Measurements from ENCODE around the gene OMP. TPM values are rescaled to one million over a fixed set of nuclear protein-coding genes. Genes with fewer than 3 reads are reported as not detected.

OMP gene
- total RNA-seq, 1 experiment from 2014 or later: not detected

DNA sequence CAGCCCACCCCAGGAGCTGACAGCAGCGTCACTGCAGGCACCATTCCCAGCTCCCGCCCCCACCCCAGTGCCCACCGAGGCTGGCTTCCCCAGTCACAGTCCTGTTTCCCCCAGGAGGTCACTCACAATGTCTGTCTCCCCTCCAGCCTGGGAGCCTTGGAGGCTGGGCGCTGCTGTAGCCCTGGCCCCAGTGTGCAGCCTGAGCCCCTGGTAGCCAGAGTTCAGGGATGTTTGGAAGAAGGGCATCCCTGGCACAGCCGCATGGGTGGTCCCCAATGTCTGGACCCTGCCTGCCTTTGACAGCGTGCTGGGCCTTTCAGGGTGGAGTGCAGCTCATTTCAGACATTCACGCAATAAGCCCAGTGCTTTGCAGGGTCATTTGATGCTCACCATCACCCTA, 31.6 kb upstream of the OMP start:
- CTCF ChIA-PET: interaction anchor here (1.1 to 1.6 kb wide), 3 partner anchors 20 to 44 kb away, joined by 3 to 6 read pairs (median 3); no protein-coding TSS in a partner anchor
- DNase-seq (ENCODE audit: low spot score): no peak

DNA sequence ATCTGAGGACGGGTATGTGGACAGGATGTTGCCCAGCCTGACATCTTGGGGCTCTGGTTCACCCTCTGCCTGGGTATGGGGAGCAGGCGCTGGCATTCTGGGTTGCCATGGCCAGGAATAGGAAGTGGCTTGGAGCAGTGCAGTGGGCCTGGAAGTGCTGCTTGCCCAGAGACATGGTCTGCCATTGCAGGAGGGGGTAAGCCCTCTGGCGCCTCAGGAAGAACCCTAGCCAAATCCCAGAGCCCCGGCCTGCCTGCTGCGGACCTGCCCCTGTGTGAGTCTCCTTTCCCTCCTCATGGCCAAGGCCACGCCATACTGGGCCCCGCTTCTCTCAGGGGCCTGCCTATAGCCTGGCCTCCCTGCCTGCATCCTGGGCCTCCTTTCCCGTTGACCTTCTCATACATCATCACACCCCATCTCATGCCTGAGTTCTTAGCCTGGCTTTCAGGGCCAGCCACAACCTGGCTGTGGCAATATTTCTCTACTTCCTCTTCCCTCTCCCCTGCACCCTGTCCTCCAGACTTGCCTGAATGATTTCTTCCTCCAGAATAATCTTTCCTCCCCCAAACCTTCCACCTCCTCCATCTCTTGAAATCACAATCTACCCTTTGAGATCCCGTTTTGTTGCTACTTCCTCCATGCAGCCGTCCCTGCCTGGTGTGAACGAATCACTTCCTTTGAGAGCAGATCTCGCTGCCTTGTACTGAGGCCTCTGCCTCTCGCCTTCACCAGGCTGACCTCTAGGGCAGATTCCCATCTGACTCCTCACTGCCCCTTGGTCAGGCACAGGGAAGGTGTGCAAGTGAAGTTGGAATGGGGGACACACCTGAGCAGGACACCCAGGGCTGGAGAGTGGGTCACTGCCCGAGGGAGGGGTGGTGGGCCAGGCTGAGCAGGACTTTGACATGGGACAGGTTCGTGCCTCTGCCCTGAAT, 30.7 kb upstream of the OMP start:
- CTCF ChIA-PET: interaction anchor here (1.1 kb wide), 1 partner anchor 19 kb away, joined by 6 read pairs; no protein-coding TSS in a partner anchor
- H3K4me3 Mint-ChIP-seq: no peak overlapping the region
- POLR2A ChIA-PET: no interaction called here

More for the DNA sequence above, 31.6 kb upstream of the OMP start:
- POLR2A ChIA-PET: no interaction called here
- no peak for ATAC-seq
- H3K27me3 Mint-ChIP-seq (ENCODE audit: low read depth): peaks cover 3% of the 10 kb centered on the region; the same call in 1 of the 2 replicates
- H3K27ac Mint-ChIP-seq: no peak overlapping the region
- peaks cover 13% of the 10 kb centered on the region for H3K4me1 Mint-ChIP-seq
- no peaks in the 10 kb centered on the region for H3K9me3 Mint-ChIP-seq
- TF ChIP-seq, protein P1, sequence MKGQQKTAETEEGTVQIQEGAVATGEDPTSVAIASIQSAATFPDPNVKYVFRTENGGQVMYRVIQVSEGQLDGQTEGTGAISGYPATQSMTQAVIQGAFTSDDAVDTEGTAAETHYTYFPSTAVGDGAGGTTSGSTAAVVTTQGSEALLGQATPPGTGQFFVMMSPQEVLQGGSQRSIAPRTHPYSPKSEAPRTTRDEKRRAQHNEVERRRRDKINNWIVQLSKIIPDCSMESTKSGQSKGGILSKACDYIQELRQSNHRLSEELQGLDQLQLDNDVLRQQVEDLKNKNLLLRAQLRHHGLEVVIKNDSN (CRISPR knock-in tag; IDR thresholded peaks at IDR 0.05): no peak
- TF ChIP-seq ZBTB21 (CRISPR knock-in tag; IDR thresholded peaks at IDR 0.05; ENCODE audit: borderline replicate concordance) (no peak), ZNF138 (CRISPR knock-in tag; conservative IDR thresholded peaks at IDR 0.05) (no peak), GABPB1 (CRISPR knock-in tag; IDR thresholded peaks at IDR 0.05) (no peak), ETV6 (CRISPR knock-in tag; IDR thresholded peaks at IDR 0.05) (no peak), EMX1 (CRISPR knock-in tag; IDR thresholded peaks at IDR 0.05) (no peak)
- TF ChIP-seq, protein P2, sequence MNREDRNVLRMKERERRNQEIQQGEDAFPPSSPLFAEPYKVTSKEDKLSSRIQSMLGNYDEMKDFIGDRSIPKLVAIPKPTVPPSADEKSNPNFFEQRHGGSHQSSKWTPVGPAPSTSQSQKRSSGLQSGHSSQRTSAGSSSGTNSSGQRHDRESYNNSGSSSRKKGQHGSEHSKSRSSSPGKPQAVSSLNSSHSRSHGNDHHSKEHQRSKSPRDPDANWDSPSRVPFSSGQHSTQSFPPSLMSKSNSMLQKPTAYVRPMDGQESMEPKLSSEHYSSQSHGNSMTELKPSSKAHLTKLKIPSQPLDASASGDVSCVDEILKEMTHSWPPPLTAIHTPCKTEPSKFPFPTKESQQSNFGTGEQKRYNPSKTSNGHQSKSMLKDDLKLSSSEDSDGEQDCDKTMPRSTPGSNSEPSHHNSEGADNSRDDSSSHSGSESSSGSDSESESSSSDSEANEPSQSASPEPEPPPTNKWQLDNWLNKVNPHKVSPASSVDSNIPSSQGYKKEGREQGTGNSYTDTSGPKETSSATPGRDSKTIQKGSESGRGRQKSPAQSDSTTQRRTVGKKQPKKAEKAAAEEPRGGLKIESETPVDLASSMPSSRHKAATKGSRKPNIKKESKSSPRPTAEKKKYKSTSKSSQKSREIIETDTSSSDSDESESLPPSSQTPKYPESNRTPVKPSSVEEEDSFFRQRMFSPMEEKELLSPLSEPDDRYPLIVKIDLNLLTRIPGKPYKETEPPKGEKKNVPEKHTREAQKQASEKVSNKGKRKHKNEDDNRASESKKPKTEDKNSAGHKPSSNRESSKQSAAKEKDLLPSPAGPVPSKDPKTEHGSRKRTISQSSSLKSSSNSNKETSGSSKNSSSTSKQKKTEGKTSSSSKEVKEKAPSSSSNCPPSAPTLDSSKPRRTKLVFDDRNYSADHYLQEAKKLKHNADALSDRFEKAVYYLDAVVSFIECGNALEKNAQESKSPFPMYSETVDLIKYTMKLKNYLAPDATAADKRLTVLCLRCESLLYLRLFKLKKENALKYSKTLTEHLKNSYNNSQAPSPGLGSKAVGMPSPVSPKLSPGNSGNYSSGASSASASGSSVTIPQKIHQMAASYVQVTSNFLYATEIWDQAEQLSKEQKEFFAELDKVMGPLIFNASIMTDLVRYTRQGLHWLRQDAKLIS (CRISPR knock-in tag; IDR thresholded peaks at IDR 0.05; ENCODE audit: borderline replicate concordance): no peak
- no peak overlapping the region for H3K4me3 Mint-ChIP-seq
- no peaks in the 10 kb centered on the region for H3K36me3 Mint-ChIP-seq

DNA sequence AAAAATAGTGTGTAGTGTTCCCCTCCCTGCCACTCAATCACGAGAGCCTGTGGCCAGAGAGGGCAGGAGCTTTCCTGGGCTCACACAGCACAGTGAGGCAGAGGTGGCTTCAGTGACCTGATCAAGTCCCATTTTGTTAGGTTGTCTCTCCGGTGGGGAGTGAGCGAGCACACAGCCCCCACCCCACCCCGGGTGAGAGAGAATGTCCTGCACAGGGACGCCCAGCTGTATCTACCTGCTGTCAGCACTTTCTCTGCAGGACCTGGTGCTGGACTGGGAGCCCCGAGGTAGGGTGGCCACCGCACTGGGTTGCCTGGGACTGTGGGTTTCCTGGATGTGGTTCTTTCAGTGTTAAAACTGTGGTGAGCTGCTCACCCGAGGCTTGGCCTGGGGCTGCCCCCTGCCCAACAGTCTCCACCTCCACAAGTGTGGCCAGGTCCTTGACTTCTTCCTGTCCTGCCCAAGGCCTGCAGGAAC, 29.8 kb upstream of the OMP start:
- H3K27me3 Mint-ChIP-seq (ENCODE audit: low read depth): no peaks in the 10 kb centered on the region
- POLR2A ChIA-PET: no interaction called here
- CTCF ChIA-PET: interaction anchor here (1.1 to 1.4 kb wide), 2 partner anchors 18 kb away, joined by 4 to 6 read pairs; no protein-coding TSS in a partner anchor
- no peak for TF ChIP-seq ESRRA (CRISPR knock-in tag; IDR thresholded peaks at IDR 0.05; ENCODE audit: borderline replicate concordance)
- TF ChIP-seq FOXP1 (CRISPR knock-in tag; IDR thresholded peaks at IDR 0.05; ENCODE audit: borderline replicate concordance): no peak
- TF ChIP-seq NFATC4 (CRISPR knock-in tag; IDR thresholded peaks at IDR 0.05): no peak
- TF ChIP-seq NFYB (CRISPR knock-in tag; conservative IDR thresholded peaks at IDR 0.05; ENCODE audit: low read depth): no peak
- no peak for TF ChIP-seq SP1 (CRISPR knock-in tag; conservative IDR thresholded peaks at IDR 0.05)
- TF ChIP-seq, protein P3, sequence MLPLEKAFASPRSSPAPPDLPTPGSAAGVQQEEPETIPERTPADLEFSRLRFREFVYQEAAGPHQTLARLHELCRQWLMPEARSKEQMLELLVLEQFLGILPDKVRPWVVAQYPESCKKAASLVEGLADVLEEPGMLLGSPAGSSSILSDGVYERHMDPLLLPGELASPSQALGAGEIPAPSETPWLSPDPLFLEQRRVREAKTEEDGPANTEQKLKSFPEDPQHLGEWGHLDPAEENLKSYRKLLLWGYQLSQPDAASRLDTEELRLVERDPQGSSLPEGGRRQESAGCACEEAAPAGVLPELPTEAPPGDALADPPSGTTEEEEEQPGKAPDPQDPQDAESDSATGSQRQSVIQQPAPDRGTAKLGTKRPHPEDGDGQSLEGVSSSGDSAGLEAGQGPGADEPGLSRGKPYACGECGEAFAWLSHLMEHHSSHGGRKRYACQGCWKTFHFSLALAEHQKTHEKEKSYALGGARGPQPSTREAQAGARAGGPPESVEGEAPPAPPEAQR (CRISPR knock-in tag; IDR thresholded peaks at IDR 0.05): no peak
- no peak for TF ChIP-seq GTF2I (CRISPR knock-in tag; conservative IDR thresholded peaks at IDR 0.05)
- TF ChIP-seq, protein P4, sequence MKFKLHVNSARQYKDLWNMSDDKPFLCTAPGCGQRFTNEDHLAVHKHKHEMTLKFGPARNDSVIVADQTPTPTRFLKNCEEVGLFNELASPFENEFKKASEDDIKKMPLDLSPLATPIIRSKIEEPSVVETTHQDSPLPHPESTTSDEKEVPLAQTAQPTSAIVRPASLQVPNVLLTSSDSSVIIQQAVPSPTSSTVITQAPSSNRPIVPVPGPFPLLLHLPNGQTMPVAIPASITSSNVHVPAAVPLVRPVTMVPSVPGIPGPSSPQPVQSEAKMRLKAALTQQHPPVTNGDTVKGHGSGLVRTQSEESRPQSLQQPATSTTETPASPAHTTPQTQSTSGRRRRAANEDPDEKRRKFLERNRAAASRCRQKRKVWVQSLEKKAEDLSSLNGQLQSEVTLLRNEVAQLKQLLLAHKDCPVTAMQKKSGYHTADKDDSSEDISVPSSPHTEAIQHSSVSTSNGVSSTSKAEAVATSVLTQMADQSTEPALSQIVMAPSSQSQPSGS (CRISPR knock-in tag; IDR thresholded peaks at IDR 0.05; ENCODE audit: borderline replicate concordance, low read depth): no peak
- TF ChIP-seq, protein P5, sequence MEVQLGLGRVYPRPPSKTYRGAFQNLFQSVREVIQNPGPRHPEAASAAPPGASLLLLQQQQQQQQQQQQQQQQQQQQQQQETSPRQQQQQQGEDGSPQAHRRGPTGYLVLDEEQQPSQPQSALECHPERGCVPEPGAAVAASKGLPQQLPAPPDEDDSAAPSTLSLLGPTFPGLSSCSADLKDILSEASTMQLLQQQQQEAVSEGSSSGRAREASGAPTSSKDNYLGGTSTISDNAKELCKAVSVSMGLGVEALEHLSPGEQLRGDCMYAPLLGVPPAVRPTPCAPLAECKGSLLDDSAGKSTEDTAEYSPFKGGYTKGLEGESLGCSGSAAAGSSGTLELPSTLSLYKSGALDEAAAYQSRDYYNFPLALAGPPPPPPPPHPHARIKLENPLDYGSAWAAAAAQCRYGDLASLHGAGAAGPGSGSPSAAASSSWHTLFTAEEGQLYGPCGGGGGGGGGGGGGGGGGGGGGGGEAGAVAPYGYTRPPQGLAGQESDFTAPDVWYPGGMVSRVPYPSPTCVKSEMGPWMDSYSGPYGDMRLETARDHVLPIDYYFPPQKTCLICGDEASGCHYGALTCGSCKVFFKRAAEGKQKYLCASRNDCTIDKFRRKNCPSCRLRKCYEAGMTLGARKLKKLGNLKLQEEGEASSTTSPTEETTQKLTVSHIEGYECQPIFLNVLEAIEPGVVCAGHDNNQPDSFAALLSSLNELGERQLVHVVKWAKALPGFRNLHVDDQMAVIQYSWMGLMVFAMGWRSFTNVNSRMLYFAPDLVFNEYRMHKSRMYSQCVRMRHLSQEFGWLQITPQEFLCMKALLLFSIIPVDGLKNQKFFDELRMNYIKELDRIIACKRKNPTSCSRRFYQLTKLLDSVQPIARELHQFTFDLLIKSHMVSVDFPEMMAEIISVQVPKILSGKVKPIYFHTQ (CRISPR knock-in tag; IDR thresholded peaks at IDR 0.05): no peak
- no peak for TF ChIP-seq HMGA2 (CRISPR knock-in tag; IDR thresholded peaks at IDR 0.05)
- no peak for TF ChIP-seq ZNF232 (CRISPR knock-in tag; IDR thresholded peaks at IDR 0.05)

More for the DNA sequence above, 30.7 kb upstream of the OMP start:
- Mint-ChIP-seq H3K9me3 (no peaks in the 10 kb centered on the region), H3K4me1 (peaks cover 13% of the 10 kb centered on the region), H3K36me3 (no peaks in the 10 kb centered on the region), H3K27me3 (ENCODE audit: low read depth) (peaks cover 3% of the 10 kb centered on the region; the same call in 1 of the 2 replicates), H3K27ac (peak overlapping the region; percentile 70; the same call in 1 of the 2 replicates)
- ATAC-seq (no peak), DNase-seq (ENCODE audit: low spot score) (no peak)
- TF ChIP-seq, protein P6, sequence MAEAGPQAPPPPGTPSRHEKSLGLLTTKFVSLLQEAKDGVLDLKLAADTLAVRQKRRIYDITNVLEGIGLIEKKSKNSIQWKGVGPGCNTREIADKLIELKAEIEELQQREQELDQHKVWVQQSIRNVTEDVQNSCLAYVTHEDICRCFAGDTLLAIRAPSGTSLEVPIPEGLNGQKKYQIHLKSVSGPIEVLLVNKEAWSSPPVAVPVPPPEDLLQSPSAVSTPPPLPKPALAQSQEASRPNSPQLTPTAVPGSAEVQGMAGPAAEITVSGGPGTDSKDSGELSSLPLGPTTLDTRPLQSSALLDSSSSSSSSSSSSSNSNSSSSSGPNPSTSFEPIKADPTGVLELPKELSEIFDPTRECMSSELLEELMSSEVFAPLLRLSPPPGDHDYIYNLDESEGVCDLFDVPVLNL (CRISPR knock-in tag; IDR thresholded peaks at IDR 0.05; ENCODE audit: borderline replicate concordance, low read depth): no peak

More for the DNA sequence above, 29.8 kb upstream of the OMP start:
- no peak for DNase-seq (ENCODE audit: low spot score)
- Mint-ChIP-seq H3K4me1 (peaks cover 7% of the 10 kb centered on the region), H3K9me3 (peaks cover 1% of the 10 kb centered on the region), H3K36me3 (no peaks in the 10 kb centered on the region), H3K27ac (peak overlapping the region; percentile 31; the same call in 1 of the 2 replicates), H3K4me3 (no peak overlapping the region)
- no peak for ATAC-seq
